OCI-LY7 (cell line): ENCODE results near the gene ZNF146. TPM values are rescaled to one million over a fixed set of nuclear protein-coding genes. Genes with fewer than 3 reads are reported as not detected.

Experiments
- BruUV-seq: library from RNA; stranded (reverse); fragments of 400-500 nt; replicated peaks from 2 replicates; lab custom pipeline; 2021; lab: Mats Ljungman, UMichigan
- CTCF ChIA-PET: fragments of 300-600 bp; sonication (Branson Sonifier 250); formaldehyde crosslinking; loops from one replicate; lab custom pipeline; 2022; ENCODE audit warnings: antibody characterized with exemption; ENCODE audit not compliant: unreplicated experiment; lab: Charles Lee
- POLR2A ChIA-PET: fragments of 300-600 bp; sonication (Branson Sonifier 250); formaldehyde crosslinking; loops from one replicate; lab custom pipeline; 2022; ENCODE audit warnings: antibody characterized with exemption; lab: Charles Lee
- DNase-seq: peaks from one replicate; pipeline ENCODE4 v3.0.0-alpha.2; 2015; ENCODE audit warnings: low spot score
- H2AFZ ChIP-seq: fragments of 200-600 bp; sonication (generic), shearing (Covaris generic); 2 replicates; pipeline ENCODE4 v1.6.1; 2014; ENCODE audit warnings: mild to moderate bottlenecking, antibody characterized with exemption, low read length, moderate library complexity
- H3K27ac ChIP-seq: fragments of 200-600 bp; sonication (generic); 2 replicates; pipeline ENCODE4 v1.5.1; 2014; ENCODE audit warnings: mixed run types, low read depth, mild to moderate bottlenecking, moderate library complexity, low read length, inconsistent platforms; ENCODE audit not compliant: poor library complexity, severe bottlenecking
- H3K36me3 ChIP-seq: fragments of 200-600 bp; sonication (generic); 2 replicates; pipeline ENCODE4 v1.6.1; 2014; ENCODE audit warnings: mild to moderate bottlenecking, antibody characterized with exemption, low read length, moderate library complexity, mixed read lengths; ENCODE audit not compliant: insufficient read depth
- H3K4me1 ChIP-seq: fragments of 200-600 bp; sonication (generic); 2 replicates; pipeline ENCODE4 v1.5.1; 2014; ENCODE audit warnings: mild to moderate bottlenecking, low read length; ENCODE audit not compliant: insufficient read depth, poor library complexity, severe bottlenecking
- H3K4me2 ChIP-seq: fragments of 200-600 bp; sonication (generic); 2 replicates; pipeline ENCODE4 v1.6.1; 2014; ENCODE audit warnings: mild to moderate bottlenecking, low read length
- H3K4me3 ChIP-seq: fragments of 200-600 bp; sonication (generic); 2 replicates; pipeline ENCODE4 v1.5.1; 2014; ENCODE audit warnings: mild to moderate bottlenecking, low read depth, low read length; ENCODE audit not compliant: poor library complexity, severe bottlenecking
- H3K79me2 ChIP-seq: fragments of 200-600 bp; sonication (generic); 2 replicates; pipeline ENCODE4 v1.6.1; 2016; ENCODE audit warnings: low read depth, mild to moderate bottlenecking, low read length, moderate library complexity, mixed read lengths; ENCODE audit not compliant: insufficient read depth
- H3K9me2 ChIP-seq: fragments of 200-600 bp; sonication (generic); 2 replicates; pipeline ENCODE4 v1.6.1; 2016; ENCODE audit warnings: mild to moderate bottlenecking, low read length, mixed read lengths; ENCODE audit not compliant: insufficient read depth
- H3K9me3 ChIP-seq: fragments of 200-600 bp; sonication (generic); 2 replicates; pipeline ENCODE4 v1.6.1; 2014; ENCODE audit warnings: mild to moderate bottlenecking, mixed run types, low read length, mixed read lengths
- H4K20me1 ChIP-seq: fragments of 200-600 bp; sonication (generic); 2 replicates; pipeline ENCODE4 v1.6.1; 2014; ENCODE audit warnings: mild to moderate bottlenecking, antibody characterized with exemption, low read length, moderate library complexity, mixed read lengths; ENCODE audit not compliant: insufficient read depth
- EZH2phosphoT487 ChIP-seq: fragments of 200-600 bp; sonication (generic); IDR thresholded peaks from 2 replicates; pipeline ENCODE4 v1.6.1; 2018; ENCODE audit warnings: low read depth, borderline replicate concordance, mild to moderate bottlenecking, mixed run types, antibody characterized with exemption, low read length, moderate library complexity, mixed read lengths
- intact Hi-C: fragments of 100-400 bp; cut with micrococcal nuclease; formaldehyde crosslinking; loops from one replicate; pipeline ENCODE4 v1.10.0; 2022; ENCODE audit not compliant: unreplicated experiment
- total RNA-seq, 2 experiments: library from RNA; depleted of rRNA in 1 of 2; stranded (reverse); fragments of >200 nt in 1 of 2; shearing (Covaris generic) in 1 of 2; gene quantifications; 2 replicates each; pipeline ENCODE4 v1.2.3, GENCODE V29; 2014 to 2022
- TF ChIP-seq, protein P1 (sequence below): fragments of 200-600 bp; sonication (generic); conservative IDR thresholded peaks from 2 replicates; pipeline ENCODE4 v1.5.1; 2014; ENCODE audit warnings: mild to moderate bottlenecking, antibody characterized with exemption, low read length, moderate library complexity, mixed read lengths

The ZNF146 gene
- total RNA-seq, 2 experiments from 2014 or later, result 67.4 to 86.3 TPM

DNA sequence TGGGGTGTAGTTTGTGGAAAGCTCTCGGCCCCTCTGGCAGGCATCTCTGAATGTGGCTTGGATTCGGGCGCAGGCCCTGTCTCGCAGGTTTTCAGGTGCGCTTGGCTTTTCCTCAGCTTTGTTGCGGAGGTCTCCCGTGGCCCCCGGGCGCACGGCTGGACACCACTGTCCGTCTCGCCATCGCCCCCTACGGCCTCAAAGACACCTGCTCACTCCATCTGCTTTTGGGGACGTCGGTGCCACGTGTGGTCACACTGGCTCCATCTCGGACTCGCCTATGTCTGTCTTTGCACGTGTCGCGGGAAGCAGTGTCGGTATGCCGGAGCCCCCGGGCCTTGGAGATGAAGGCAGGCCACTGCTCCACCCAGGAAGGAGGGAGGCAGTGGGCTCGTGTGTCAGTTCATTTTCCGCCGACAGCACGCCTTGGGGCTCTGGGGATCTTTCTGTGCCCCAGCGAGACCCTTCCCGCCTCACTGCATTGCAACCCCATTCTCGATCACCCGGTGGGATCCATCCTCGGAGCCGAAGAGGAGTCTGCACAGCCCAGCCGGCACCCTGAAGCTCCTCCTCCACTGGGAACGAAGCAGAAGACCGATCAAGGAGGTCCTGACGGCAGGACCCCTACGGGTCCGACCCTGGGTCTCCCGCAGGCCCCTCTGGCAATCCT is 42.1 kb downstream of the ZNF146 start:
- Histone ChIP-seq H3K4me3 (no peak overlapping the region), H3K79me2 (no peaks in the 10 kb centered on the region), H2AFZ (no peak overlapping the region), H3K9me3 (no peaks in the 10 kb centered on the region), H4K20me1 (no peaks in the 10 kb centered on the region), H3K9me2 (no peaks in the 10 kb centered on the region), H3K4me1 (no peaks in the 10 kb centered on the region), H3K36me3 (no peaks in the 10 kb centered on the region), H3K4me2 (no peak overlapping the region), H3K27ac (no peak overlapping the region)
- DNase-seq, result no peak
- BruUV-seq, result no TSS peak
- ChIA-PET CTCF (no interaction called here), POLR2A (no interaction called here)
- intact Hi-C loops, result no loop called here
- no peak for TF ChIP-seq EZH2phosphoT487
- TF ChIP-seq, protein P1, sequence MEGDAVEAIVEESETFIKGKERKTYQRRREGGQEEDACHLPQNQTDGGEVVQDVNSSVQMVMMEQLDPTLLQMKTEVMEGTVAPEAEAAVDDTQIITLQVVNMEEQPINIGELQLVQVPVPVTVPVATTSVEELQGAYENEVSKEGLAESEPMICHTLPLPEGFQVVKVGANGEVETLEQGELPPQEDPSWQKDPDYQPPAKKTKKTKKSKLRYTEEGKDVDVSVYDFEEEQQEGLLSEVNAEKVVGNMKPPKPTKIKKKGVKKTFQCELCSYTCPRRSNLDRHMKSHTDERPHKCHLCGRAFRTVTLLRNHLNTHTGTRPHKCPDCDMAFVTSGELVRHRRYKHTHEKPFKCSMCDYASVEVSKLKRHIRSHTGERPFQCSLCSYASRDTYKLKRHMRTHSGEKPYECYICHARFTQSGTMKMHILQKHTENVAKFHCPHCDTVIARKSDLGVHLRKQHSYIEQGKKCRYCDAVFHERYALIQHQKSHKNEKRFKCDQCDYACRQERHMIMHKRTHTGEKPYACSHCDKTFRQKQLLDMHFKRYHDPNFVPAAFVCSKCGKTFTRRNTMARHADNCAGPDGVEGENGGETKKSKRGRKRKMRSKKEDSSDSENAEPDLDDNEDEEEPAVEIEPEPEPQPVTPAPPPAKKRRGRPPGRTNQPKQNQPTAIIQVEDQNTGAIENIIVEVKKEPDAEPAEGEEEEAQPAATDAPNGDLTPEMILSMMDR, result no peak

- CTCF ChIA-PET, result no interaction called here
- Histone ChIP-seq H3K4me3 (no peak overlapping the region), H3K9me2 (no peaks in the 10 kb centered on the region), H4K20me1 (no peaks in the 10 kb centered on the region), H3K36me3 (no peaks in the 10 kb centered on the region), H2AFZ (no peak overlapping the region), H3K27ac (no peak overlapping the region), H3K79me2 (no peaks in the 10 kb centered on the region), H3K9me3 (no peaks in the 10 kb centered on the region), H3K4me2 (no peak overlapping the region), H3K4me1 (no peaks in the 10 kb centered on the region)
- no peak for DNase-seq
- POLR2A ChIA-PET, result no interaction called here
- no TSS peak for BruUV-seq
- TF ChIP-seq, protein P1, result no peak
- TF ChIP-seq EZH2phosphoT487, result no peak
- intact Hi-C loops, result no loop called here
These were observed 42.6 kb downstream of the ZNF146 start for GRCh38 chr19:36257520-36257876.

DNA sequence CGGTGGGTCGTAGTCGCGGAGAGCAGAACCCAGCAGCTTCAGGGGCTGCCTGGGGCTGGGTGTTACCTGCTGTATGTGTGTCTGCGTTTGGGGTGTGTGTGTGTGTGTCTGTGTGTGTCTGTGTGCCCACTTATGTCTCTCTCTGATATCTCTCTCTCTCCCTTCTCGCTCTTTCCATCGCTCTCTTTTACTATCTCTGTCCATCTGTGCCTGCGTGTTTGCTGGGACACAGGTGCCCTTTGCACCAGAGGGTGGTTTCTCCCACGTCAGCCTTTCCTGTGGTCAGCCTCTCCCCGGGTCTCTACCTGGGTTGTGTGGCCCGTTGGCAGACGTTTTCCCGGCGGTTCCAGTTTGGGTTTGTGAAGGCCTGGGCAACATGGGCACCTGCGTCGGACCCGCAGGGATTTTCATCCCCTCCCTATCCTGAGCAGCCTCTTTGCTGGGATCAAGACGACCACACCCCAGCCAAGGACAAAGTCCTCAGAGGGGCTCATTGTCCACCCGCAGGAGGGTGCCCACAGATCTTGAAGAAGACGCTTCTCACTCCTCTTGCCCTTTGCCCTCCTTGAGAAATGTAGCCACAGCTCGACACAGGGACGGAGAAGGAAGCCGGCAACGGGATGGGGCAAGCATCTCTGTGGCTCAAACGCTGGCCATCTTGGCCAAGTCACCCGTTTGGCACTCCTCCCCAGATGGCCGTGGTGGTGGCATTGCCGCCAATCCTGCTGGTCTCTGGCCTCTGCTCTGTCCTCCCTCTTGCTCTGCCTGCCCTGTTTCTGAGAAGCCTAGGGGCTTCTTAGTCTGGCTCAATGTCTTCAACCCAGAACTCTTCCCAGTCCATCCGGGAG is 43.3 kb downstream of the ZNF146 start:
- no TSS peak for BruUV-seq
- Histone ChIP-seq H3K4me3 (no peak overlapping the region), H3K4me1 (no peaks in the 10 kb centered on the region), H3K9me2 (no peaks in the 10 kb centered on the region), H3K36me3 (no peaks in the 10 kb centered on the region), H3K4me2 (no peak overlapping the region), H4K20me1 (no peaks in the 10 kb centered on the region), H3K27ac (no peak overlapping the region), H3K79me2 (no peaks in the 10 kb centered on the region), H3K9me3 (no peaks in the 10 kb centered on the region), H2AFZ (no peak overlapping the region)
- intact Hi-C loops, result no loop called here
- ChIA-PET CTCF (no interaction called here), POLR2A (no interaction called here)
- no peak for DNase-seq
- TF ChIP-seq, protein P1, result no peak
- no peak for TF ChIP-seq EZH2phosphoT487
